NB4 (cell line): ENCODE measurements around the gene PTGER2.

Source experiments
- DNase-seq: peaks from one replicate; pipeline ENCODE4 v3.0.0; 2010; ENCODE audit warnings: low read depth
- H3K4me3 ChIP-seq: one replicate; pipeline ENCODE4 v1.5.1; 2011; ENCODE audit warnings: mild to moderate bottlenecking, low read depth, low read length, moderate library complexity
- MYC ChIP-seq: IDR thresholded peaks from 2 replicates; pipeline ENCODE4 v1.6.1; 2011; ENCODE audit warnings: low read depth, low read length
- POLR2A ChIP-seq: IDR thresholded peaks from 2 replicates; pipeline ENCODE4 v1.6.1; 2011; ENCODE audit warnings: mild to moderate bottlenecking; ENCODE audit not compliant: insufficient read length; ENCODE audit errors: extremely low read depth
- TF ChIP-seq, protein P1 (sequence below): IDR thresholded peaks from one replicate; pipeline ENCODE4 v1.5.1; 2012; ENCODE audit warnings: low read depth, low read length
- TF ChIP-seq, protein P2 (sequence below): IDR thresholded peaks from 2 replicates; pipeline ENCODE4 v1.6.1; 2011; ENCODE audit warnings: low read depth, low read length

The PTGER2 gene

DNA sequence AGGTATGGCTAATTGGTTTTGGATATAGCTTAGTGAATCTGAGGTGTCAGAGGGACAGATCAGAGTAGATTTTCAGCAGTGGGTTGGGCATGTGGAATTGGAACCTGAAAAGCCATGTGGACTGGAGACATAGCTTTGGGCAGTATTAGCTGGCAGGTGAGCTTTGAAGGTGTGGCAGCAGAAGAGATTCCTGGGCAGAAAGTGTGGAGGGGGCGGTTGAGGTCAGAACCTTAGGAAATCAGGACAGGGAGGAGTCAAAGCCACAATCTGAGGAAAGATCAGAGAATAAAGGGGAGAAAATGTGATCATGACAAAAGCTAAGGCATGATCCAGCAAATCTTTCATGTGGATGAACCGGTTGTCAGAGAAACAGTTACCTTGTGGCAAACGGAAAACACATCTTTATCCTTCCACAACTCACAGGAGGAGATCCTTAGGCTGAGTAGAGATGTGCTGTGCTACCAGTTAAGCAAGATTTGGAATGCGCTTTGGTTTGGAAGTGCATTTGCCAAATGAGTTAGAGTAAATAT, 56.4 kb downstream of the PTGER2 start:
- TF ChIP-seq POLR2A (no peak), MYC (no peak)
- TF ChIP-seq, protein P1, sequence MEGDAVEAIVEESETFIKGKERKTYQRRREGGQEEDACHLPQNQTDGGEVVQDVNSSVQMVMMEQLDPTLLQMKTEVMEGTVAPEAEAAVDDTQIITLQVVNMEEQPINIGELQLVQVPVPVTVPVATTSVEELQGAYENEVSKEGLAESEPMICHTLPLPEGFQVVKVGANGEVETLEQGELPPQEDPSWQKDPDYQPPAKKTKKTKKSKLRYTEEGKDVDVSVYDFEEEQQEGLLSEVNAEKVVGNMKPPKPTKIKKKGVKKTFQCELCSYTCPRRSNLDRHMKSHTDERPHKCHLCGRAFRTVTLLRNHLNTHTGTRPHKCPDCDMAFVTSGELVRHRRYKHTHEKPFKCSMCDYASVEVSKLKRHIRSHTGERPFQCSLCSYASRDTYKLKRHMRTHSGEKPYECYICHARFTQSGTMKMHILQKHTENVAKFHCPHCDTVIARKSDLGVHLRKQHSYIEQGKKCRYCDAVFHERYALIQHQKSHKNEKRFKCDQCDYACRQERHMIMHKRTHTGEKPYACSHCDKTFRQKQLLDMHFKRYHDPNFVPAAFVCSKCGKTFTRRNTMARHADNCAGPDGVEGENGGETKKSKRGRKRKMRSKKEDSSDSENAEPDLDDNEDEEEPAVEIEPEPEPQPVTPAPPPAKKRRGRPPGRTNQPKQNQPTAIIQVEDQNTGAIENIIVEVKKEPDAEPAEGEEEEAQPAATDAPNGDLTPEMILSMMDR: no peak
- TF ChIP-seq, protein P2, sequence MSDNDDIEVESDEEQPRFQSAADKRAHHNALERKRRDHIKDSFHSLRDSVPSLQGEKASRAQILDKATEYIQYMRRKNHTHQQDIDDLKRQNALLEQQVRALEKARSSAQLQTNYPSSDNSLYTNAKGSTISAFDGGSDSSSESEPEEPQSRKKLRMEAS: no peak

DNA sequence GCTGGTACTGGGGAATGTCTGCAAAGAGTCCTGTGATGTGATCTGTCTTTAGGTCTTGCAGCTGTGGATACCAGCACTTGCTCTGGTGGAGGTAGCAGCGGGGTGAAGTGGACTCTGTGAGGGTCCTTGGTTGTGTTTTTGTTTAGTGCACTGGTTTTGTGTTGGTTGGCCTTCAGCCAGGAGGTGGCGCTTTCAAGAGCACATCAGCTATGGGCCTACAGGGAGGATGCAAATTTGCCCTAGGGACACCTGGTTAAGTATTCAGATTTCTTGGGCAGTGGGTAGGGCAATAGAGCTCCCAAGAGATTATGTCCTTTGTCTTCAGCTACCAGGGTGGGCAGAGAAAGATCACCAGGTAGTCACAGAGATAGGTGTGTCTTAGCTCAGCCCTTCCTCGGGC, 63.8 kb downstream of the PTGER2 start:
- DNase-seq: no peak
- TF ChIP-seq, protein P1: no peak
- TF ChIP-seq POLR2A (no peak), MYC (no peak)
- TF ChIP-seq, protein P2: no peak
- no peak overlapping the region for H3K4me3 ChIP-seq

More for the DNA sequence above, 56.4 kb downstream of the PTGER2 start:
- DNase-seq: no peak
- no peak overlapping the region for H3K4me3 ChIP-seq
